IPS-18c (cell line): ENCODE measurements around the gene ADAMTSL3.

ENCODE experiments used
- H3K4me3 ChIP-seq: 2 replicates; pipeline ENCODE4 v1.7.0; 2013; ENCODE audit warnings: low read depth, mild to moderate bottlenecking, low read length, moderate library complexity; ENCODE audit not compliant: insufficient read depth
- H3K9me3 ChIP-seq: one replicate; pipeline ENCODE4 v1.6.1; 2013; ENCODE audit warnings: mild to moderate bottlenecking, low read length, moderate library complexity; ENCODE audit not compliant: control insufficient read depth, insufficient read depth

Gene ADAMTSL3, protein sequence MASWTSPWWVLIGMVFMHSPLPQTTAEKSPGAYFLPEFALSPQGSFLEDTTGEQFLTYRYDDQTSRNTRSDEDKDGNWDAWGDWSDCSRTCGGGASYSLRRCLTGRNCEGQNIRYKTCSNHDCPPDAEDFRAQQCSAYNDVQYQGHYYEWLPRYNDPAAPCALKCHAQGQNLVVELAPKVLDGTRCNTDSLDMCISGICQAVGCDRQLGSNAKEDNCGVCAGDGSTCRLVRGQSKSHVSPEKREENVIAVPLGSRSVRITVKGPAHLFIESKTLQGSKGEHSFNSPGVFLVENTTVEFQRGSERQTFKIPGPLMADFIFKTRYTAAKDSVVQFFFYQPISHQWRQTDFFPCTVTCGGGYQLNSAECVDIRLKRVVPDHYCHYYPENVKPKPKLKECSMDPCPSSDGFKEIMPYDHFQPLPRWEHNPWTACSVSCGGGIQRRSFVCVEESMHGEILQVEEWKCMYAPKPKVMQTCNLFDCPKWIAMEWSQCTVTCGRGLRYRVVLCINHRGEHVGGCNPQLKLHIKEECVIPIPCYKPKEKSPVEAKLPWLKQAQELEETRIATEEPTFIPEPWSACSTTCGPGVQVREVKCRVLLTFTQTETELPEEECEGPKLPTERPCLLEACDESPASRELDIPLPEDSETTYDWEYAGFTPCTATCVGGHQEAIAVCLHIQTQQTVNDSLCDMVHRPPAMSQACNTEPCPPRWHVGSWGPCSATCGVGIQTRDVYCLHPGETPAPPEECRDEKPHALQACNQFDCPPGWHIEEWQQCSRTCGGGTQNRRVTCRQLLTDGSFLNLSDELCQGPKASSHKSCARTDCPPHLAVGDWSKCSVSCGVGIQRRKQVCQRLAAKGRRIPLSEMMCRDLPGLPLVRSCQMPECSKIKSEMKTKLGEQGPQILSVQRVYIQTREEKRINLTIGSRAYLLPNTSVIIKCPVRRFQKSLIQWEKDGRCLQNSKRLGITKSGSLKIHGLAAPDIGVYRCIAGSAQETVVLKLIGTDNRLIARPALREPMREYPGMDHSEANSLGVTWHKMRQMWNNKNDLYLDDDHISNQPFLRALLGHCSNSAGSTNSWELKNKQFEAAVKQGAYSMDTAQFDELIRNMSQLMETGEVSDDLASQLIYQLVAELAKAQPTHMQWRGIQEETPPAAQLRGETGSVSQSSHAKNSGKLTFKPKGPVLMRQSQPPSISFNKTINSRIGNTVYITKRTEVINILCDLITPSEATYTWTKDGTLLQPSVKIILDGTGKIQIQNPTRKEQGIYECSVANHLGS (N-terminal part only)

DNA sequence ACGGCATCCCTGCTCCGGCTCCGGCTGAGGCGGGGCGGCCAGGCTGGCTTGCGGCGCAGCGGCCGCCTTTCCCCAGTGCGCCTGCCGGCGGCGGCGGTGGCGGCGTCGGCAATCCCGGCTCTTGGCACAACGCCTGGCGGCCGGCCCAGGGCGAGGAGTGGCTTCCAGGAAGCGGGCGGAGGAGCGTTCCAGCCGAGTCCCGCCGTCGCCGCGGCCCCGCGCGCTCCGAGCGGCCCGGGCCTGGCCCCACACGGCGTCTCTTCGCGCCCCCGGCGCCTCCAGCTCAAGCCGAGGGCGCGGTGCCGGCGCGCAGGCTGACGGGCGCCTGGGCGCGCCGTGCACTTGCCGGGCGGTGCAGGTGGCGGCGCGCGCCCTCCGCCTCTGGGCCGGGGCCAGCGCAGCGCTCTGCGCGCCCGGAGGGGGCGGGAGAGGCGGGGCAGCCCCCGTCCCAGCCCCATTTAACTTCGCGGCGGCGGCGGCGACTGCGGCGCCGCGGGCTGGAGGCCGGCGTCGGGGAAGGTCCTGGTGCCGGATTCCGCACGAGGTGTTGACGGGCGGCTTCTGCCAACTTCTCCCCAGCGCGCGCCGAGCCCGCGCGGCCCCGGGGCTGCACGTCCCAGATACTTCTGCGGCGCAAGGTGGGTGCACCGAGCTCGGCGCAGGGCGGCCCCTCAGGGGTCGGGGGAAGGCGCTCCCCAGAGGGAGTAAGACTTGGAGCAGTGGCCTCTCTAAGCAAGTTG, at the start of gene ADAMTSL3:
ADAMTSL3 (plus strand) TSS at position 485 of the 740 bp plus-strand sequence. CDS start 1,639 bp downstream, outside the sequence.
- Histone ChIP-seq H3K9me3 (no peaks in the 10 kb centered on the region), H3K4me3 (peak within 1 kb of the TSS; percentile 57)

DNA sequence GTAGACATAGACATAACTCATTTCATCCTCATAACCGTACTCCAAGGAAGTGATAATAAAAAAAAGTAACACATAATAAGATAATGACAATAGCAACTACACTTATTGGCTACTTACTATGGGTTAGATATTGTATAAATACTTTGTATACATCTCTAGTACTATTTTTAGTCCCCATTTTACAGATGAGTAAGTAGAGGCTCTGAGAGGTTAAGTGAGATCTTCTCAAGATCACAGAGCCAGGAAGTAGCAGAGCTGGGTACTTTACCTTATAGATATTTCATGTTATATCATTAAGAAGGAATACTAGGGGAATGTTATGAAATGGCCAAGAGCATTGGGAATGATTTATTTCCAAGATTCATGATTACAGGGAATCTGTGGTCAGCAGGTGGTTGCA, 49.4 kb upstream of the ADAMTSL3 start:
- no peak overlapping the region for H3K4me3 ChIP-seq
- H3K9me3 ChIP-seq, result peaks cover 2% of the 10 kb centered on the region

DNA sequence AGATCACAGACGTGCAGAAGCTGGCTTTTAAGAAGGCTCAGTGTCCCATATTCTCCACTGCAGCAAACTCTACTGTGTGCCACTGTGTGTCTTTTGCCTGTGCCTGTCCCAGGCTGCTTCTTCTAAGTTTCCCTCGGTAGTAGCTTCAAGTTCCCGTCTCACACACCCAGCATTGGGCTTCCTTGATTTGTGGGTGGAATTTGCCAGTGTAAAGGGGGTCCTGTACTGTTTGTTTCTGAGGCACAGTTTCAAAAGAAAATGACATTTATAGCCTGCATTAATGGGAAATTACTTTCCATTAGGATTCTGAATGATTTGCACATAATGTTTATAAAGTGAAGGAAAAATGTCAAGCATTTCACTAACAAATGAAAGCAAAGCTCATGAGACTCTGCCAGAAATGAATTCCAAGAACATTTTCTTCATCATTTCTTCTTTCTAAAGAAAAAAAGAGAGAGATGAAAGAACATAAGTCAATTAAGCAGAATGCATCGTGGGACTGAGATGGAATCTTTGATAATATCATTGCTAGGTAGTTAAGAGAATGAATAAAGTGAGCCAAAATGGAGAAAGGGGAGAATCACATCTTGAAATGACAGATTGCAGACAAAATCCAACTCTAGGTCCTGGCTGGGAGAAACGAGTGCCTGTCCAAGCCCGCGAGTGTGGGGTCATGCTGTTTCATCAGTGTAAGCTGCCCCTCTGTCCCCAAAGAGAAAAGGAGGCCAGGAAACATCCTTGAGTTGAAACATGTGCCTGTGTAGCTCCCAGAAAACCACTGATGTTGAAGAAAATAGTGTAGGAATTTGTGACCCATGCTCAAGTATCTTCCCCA, 48.6 kb upstream of the ADAMTSL3 start:
- H3K4me3 ChIP-seq, result no peak overlapping the region
- H3K9me3 ChIP-seq, result peaks cover 2% of the 10 kb centered on the region

DNA sequence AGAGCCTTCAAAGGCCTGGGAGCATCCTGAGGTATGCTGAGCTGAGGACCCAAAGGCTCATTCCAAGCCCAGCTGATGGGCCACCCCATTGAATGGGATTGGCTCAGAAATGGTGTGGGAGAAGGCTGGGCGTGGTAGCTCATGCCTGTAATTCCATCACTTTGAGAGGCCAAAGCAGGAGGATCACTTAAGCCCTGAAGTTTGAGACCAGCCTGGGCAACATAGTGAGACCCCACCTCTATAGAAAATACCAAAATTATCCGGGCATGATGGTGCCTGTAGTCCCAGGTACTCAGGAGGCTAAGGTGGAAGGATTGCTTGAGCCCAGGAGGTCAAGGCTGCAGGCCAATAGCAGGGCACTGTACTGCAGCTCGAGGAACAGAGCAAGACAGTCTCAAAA, 43.8 kb upstream of the ADAMTSL3 start:
- H3K9me3 ChIP-seq, result no peaks in the 10 kb centered on the region
- no peak overlapping the region for H3K4me3 ChIP-seq

DNA sequence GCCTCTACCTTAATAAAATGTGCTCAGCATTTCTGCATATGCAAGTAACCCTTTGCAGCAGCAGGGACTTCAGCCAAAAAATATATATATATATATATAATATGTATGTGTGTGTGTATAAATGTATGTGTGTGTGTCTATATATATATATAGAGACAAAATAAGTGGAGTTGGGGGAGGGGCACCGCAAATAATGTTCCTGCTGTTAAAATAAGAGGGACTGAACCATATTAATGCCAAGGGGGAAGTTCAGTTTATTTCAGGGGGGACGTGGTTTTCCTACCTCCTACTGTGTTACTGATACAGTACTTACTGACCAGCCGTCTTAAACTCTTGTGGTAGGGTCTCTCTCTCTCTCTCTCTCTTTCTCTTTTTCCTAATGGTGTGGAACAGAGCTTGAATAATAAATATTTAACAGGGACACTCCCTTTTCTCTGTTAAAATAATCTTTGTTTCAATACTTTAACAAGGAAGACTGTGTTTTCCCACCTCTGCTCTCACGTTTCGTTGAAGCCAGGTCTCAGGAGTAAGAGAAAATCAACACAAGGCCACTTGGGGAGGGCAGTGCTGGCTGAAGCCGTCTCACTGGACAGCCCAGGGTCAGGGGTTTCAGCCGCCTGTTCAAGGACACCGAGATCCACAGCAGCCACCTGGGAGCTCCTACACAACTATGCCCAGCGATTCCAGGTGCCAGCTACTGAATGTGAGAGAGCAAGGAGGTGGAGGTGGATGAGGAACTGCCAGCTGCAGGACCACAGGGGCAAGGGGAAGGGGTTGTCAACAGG, 42.8 kb upstream of the ADAMTSL3 start:
- H3K9me3 ChIP-seq, result no peaks in the 10 kb centered on the region

DNA sequence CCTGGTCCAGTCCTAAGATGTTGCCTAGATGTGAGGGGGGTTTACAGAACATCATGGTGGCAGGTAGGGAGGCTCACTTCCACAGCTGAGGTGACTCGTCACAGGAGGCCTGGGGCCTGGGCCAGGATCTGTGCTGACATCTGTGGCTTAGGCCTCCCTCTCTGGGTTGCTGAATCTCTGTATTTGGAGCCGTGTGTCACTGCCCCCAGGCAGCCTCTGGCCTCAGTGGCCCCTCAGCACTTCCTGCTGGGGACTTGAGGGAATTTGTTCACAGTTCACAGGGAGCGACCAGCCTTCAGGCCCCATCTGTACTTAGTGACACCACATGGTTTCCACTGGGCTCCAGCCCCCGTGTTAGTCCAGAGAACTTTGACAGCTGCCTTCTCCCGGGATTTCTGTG, 41.7 kb upstream of the ADAMTSL3 start:
- H3K9me3 ChIP-seq, result no peaks in the 10 kb centered on the region
- no peak overlapping the region for H3K4me3 ChIP-seq

More for the DNA sequence above, 42.8 kb upstream of the ADAMTSL3 start:
- no peak overlapping the region for H3K4me3 ChIP-seq

DNA sequence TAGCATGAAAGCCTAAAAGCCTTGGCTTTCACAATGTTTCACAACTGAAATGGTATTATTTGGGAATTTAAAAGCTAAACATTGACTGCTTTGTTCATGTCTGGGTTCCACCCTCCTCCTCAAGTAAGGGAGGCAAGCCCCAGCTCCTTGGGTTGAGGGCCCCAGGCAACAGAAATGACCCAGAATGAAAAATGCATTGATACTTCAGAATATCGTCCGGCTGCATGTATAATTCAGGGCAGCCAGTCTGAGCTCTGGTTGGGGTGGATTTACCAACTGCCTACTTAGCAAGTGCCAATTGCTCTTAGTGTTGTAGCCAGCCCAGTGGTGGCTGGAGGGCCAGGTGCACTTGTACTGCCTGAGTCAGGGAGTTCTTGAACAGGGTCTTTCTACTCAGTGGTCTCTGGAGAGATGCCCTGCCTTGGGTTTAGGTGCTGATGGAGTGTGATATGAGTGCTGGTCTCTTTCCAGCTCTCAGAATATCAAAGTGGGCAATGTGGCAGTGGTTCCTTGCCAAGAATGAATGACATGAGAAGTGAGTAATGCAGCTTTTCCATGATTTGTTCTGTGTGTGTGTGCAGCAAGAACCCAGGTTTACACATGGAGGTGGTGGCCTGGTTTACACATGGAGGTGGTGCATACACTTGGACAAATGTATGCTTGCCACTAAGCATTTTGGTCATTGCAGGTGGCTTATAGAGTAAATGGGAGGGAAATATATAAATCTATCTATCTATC, 40.9 kb upstream of the ADAMTSL3 start:
- Histone ChIP-seq H3K4me3 (no peak overlapping the region), H3K9me3 (no peaks in the 10 kb centered on the region)

DNA sequence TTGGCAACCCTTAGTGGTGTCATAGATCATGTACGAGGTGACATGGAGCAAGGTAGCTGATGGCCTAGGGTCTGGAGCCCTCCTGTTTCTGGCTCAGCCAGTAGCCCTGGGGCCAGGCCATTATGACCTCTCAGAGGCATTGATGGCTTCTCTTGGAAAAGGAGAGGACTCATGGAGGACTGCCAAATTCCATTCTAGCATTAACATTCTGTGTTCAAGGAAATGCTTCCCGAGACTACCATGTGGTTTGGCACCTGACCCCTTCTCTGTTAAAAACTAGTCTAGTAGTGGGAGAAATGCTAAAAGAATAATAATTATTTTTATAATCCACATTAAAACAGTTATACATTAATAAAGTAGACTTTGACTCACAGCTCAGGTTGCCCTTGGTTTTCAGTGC, 40.2 kb upstream of the ADAMTSL3 start:
- Histone ChIP-seq H3K9me3 (no peaks in the 10 kb centered on the region), H3K4me3 (no peak overlapping the region)

DNA sequence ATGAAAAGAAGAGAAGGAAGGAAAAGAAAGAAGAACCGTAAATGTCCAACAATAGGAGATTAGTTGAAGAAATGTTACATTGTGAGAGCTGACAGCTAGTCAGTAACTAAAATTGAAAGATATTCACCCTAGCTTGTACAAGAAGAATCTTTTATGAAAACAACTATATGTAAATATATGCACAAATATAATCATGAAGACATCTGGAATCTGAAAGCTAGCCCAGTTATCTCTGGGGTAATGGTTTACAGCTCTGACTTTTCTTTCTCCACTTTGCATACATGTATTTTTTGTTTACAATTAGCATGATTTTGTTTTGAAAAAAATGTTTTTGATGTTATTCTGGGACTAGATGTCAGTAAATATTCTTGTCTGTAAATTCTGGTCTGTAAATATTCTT, 37.1 kb upstream of the ADAMTSL3 start:
- no peaks in the 10 kb centered on the region for H3K9me3 ChIP-seq
- H3K4me3 ChIP-seq, result no peak overlapping the region

DNA sequence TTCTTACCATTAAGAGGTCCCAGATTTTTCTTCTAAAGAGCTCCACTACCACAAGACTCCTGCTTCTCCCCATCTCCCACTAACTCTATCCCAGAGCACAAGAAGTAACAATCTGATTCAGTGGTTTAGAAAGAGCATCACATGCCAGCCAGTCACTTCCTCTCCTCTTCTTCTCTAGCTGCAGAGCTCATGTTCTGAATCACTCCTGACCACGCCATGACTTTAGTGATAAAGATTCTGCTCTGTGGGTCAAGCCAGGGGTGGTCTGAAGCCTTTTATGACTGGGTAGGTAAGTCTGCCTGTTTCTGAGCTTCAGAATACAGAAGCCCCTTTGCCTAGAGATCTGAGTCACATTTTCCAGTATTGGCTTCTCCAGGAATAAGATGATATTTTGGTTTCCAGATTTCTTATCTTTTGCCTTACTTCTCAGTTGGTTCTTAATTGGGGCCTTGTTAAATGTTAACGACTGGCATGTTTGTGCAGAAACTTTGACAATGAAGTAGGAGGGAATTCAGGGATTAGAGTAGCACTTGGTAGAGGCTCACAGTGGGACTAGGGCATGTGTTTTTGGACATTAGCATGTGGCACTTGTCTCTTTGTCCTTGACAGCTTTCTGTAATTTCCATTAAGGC, 27.6 kb upstream of the ADAMTSL3 start:
- H3K9me3 ChIP-seq, result peaks cover 7% of the 10 kb centered on the region

DNA sequence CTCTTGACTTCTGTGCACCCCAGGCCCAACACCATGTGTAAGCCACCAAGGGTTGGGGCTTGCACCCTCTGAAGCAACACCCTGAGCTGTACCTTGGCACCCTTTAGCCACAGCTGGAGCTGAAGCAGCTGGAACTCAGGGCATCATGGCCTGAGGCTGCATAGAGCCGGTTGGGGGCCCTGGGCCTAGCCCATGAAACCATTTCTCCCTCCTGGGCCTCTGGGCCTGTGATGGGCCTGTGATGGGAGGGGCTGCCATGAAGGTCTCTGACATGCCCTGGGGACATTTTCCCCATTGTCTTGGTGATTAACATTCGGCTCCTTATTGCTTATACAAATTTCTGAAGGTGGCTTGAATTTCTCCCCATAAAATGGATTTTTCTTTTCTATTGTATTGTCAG, 22.4 kb upstream of the ADAMTSL3 start:
- peaks cover 7% of the 10 kb centered on the region for H3K9me3 ChIP-seq
- H3K4me3 ChIP-seq, result no peak overlapping the region

More for the DNA sequence above, 27.6 kb upstream of the ADAMTSL3 start:
- no peak overlapping the region for H3K4me3 ChIP-seq

DNA sequence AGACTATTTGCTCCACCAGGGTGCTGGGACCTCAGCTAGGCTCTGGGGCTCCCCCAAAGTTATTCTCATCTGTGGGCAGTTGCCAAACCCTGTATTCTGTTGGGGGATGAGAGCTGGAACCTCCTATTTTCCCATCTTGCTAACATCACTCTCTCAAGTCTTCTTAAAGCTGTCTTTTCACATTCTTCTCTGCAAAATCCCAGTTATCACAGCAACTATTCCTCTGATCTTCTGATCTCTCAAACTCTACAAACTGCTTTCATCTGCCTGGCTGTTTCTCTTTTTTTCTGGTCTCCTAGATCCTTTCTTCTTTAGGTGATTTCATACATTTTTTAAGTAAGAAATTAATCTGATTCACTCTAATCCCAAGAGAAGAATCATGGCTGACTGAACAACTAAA, 10.7 kb upstream of the ADAMTSL3 start:
- no peak overlapping the region for H3K4me3 ChIP-seq
- no peaks in the 10 kb centered on the region for H3K9me3 ChIP-seq

DNA sequence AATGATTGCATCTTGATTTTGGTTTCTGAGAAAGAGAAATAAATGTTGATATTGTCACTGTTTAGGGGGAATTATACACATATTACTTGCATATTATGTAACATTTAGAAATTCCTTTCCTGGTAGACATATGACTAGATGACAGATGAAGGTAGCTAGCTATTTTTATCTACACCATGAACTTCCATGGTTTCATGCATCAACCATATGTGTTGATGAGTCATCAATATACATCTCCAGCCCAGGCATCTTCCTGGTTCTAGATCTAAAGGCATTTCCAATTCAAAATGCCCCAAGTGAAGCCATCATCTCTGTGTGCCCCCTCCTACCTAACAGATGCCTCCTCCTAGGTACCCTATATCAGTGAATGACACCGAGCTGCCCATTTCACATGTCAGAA, 9.5 kb upstream of the ADAMTSL3 start:
- Histone ChIP-seq H3K9me3 (no peaks in the 10 kb centered on the region), H3K4me3 (no peak overlapping the region)

DNA sequence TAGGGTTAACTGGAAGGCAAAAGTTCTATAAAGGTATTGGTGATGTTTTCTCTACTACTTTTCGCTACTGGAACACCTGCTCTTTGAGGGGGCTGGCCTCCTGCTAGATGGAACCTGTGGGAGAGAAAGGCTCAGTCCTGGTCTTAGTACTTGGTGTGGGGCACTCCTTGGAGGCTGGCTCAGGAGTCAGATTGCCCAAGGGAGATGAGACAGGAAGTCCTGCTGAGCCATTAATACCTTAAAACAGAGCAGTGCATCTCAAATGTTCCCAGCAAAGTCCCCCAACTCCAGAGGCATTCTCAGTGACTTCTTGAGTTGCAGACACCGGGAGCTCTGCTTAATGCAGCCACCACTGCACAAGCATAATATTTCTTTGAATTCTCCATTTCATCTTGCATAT, 3.1 kb upstream of the ADAMTSL3 start:
- H3K9me3 ChIP-seq, result no peaks in the 10 kb centered on the region
- no peak overlapping the region for H3K4me3 ChIP-seq
